Keratinocyte (primary cell): ENCODE measurements around the gene GRM4.

Experiments used
- EZH2 ChIP-seq: IDR thresholded peaks from one replicate; pipeline ENCODE4 v1.6.1; 2012; ENCODE audit warnings: inconsistent platforms, mild to moderate bottlenecking, low read length, moderate library complexity
- TF ChIP-seq, protein P1 (sequence below), 3 experiments: IDR thresholded peaks in 1 of 3; conservative IDR thresholded peaks in 1 of 3; optimal IDR thresholded peaks in 1 of 3; 2 replicates in 2 of 3; 3 replicates in 1 of 3; pipeline versions ENCODE3 to v1.5.1; 2011; ENCODE audit warnings: low read length in 3 of 3, mild to moderate bottlenecking in 3 of 3, moderate library complexity in 2 of 3, control low read depth in 1 of 3, inconsistent platforms in 1 of 3; ENCODE audit not compliant: insufficient read depth in 2 of 3; ENCODE audit errors: extremely low read depth in 1 of 3

DNA sequence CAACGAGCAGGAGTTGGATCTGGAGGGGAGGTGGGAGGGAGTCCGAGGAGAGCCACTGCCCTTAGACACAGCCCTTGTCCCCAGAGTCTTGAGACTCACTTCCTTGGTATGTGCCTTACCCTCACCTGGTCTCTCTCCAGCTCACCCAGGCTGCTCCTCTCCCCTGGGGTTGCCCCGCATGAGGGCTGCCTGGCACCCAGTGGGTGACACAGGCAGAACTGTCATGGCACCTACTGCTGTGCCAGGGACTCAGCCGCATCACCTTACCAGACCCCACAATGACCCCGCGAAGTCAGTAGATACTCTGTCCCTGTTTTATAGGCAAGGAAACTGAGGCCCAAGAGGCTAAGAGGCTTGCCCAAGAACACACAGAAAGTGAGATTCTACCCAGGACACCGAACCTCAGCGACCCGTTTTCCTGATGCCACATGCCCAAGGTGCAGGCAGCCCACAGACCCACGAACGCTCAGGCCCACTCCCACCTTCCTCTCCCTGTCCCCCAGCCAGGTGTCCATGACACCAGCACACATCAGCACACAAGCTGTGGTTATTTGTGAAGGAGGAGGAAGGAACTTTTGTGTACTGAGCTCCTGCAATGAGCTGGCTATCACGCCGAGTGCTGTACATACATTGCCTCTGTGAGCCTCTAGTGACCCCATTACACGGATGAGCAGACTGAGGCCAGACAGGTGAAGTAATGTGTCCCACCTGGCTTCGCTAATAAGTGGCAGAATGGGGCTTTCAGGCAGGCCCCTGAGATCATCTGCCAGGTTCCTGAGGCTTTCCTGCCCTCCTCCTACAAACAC lies 168.1 kb downstream of the GRM4 start:
- TF ChIP-seq, protein P1, sequence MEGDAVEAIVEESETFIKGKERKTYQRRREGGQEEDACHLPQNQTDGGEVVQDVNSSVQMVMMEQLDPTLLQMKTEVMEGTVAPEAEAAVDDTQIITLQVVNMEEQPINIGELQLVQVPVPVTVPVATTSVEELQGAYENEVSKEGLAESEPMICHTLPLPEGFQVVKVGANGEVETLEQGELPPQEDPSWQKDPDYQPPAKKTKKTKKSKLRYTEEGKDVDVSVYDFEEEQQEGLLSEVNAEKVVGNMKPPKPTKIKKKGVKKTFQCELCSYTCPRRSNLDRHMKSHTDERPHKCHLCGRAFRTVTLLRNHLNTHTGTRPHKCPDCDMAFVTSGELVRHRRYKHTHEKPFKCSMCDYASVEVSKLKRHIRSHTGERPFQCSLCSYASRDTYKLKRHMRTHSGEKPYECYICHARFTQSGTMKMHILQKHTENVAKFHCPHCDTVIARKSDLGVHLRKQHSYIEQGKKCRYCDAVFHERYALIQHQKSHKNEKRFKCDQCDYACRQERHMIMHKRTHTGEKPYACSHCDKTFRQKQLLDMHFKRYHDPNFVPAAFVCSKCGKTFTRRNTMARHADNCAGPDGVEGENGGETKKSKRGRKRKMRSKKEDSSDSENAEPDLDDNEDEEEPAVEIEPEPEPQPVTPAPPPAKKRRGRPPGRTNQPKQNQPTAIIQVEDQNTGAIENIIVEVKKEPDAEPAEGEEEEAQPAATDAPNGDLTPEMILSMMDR (optimal IDR thresholded peaks at IDR 0.05 in 1 of 3, IDR thresholded peaks at IDR 0.05 in 1 of 3, conservative IDR thresholded peaks at IDR 0.05 in 1 of 3; ENCODE audit: extremely low read depth in 1 of 3, insufficient read depth in 2 of 3, low read length in 3 of 3), result no peak
- TF ChIP-seq EZH2, result no peak
